Neuronal stem cell (in vitro differentiated cells): ENCODE data around the gene TFPT.

Experiments used
- DNase-seq: peaks from one replicate; pipeline ENCODE4 v3.0.0-alpha.2; 2013; ENCODE audit warnings: low spot score
- H2AFZ ChIP-seq: one replicate; pipeline ENCODE4 v1.6.1; 2013; ENCODE audit warnings: mild to moderate bottlenecking, low read length, inconsistent platforms
- H2AK5ac ChIP-seq: 2 replicates; pipeline ENCODE4 v1.6.1; 2013; ENCODE audit warnings: low read depth, mild to moderate bottlenecking, inconsistent platforms, low read length, moderate library complexity, mixed read lengths
- H2BK120ac ChIP-seq: 2 replicates; pipeline ENCODE4 v1.6.1; 2013; ENCODE audit warnings: low read depth, mild to moderate bottlenecking, inconsistent platforms, low read length, moderate library complexity, mixed read lengths
- H2BK12ac ChIP-seq: one replicate; pipeline ENCODE4 v1.6.1; 2013; ENCODE audit warnings: low read length, inconsistent platforms
- H2BK15ac ChIP-seq: 2 replicates; pipeline ENCODE4 v1.6.1; 2013; ENCODE audit warnings: mild to moderate bottlenecking, low read length, inconsistent platforms, mixed read lengths
- H2BK5ac ChIP-seq: one replicate; pipeline ENCODE4 v1.6.1; 2013; ENCODE audit warnings: inconsistent platforms, mild to moderate bottlenecking, low read length, moderate library complexity
- H3K14ac ChIP-seq: one replicate; pipeline ENCODE4 v1.6.1; 2013; ENCODE audit warnings: low read length, inconsistent platforms
- H3K18ac ChIP-seq: 2 replicates; pipeline ENCODE4 v1.6.1; 2013; ENCODE audit warnings: low read length, inconsistent platforms
- H3K23ac ChIP-seq: 2 replicates; pipeline ENCODE4 v1.6.1; 2013; ENCODE audit warnings: low read depth, mild to moderate bottlenecking, mixed read lengths, low read length, inconsistent platforms; ENCODE audit not compliant: poor library complexity
- H3K27ac ChIP-seq: replicated peaks from 3 replicates; pipeline ENCODE4 v1.5.1; 2013; ENCODE audit warnings: low read length, inconsistent platforms
- H3K27me3 ChIP-seq, 3 experiments: 2 replicates each; pipeline ENCODE4 v1.6.1; 2013; ENCODE audit warnings: low read length in 3 of 3, mild to moderate bottlenecking in 2 of 3, inconsistent platforms in 1 of 3, low read depth in 1 of 3, mixed read lengths in 1 of 3, moderate library complexity in 1 of 3; ENCODE audit not compliant: control insufficient read depth in 3 of 3, insufficient read depth in 3 of 3
- H3K36me3 ChIP-seq, 2 donors: replicated peaks in 1 of 2; 2 replicates each; pipeline ENCODE4 v1.6.1; 2013; ENCODE audit warnings: low read length in 2 of 2; ENCODE audit not compliant: control insufficient read depth in 2 of 2, insufficient read depth in 2 of 2
- H3K4ac ChIP-seq: 2 replicates; pipeline ENCODE4 v1.6.1; 2013; ENCODE audit warnings: inconsistent platforms, mild to moderate bottlenecking, low read length, moderate library complexity
- H3K4me1 ChIP-seq, 2 donors: 1 replicate in 1 of 2; 2 replicates in 1 of 2; pipeline ENCODE4 v1.6.1; 2013; ENCODE audit warnings: low read length in 2 of 2, low read depth in 1 of 2; ENCODE audit not compliant: control insufficient read depth in 2 of 2, insufficient read depth in 1 of 2
- H3K4me2 ChIP-seq: one replicate; pipeline ENCODE4 v1.6.1; 2013; ENCODE audit warnings: mild to moderate bottlenecking, low read length, inconsistent platforms; ENCODE audit not compliant: insufficient read depth, poor library complexity, severe bottlenecking
- H3K4me3 ChIP-seq, 2 donors: 2 replicates each; pipeline ENCODE4 v1.5.1; 2013; ENCODE audit warnings: low read length in 2 of 2, mild to moderate bottlenecking in 2 of 2, inconsistent platforms in 1 of 2, moderate library complexity in 1 of 2
- H3K79me1 ChIP-seq: one replicate; pipeline ENCODE4 v1.6.1; 2013; ENCODE audit warnings: low read depth, mild to moderate bottlenecking, inconsistent platforms, low read length, moderate library complexity
- H3K9ac ChIP-seq: one replicate; pipeline ENCODE4 v1.6.1; 2013; ENCODE audit warnings: mild to moderate bottlenecking, low read depth, low read length, inconsistent platforms; ENCODE audit not compliant: poor library complexity
- H3K9me3 ChIP-seq, 2 donors: replicated peaks in 1 of 2; 2 replicates each; pipeline versions ENCODE3 to v1.6.1; 2013; ENCODE audit warnings: low read length in 2 of 2, mild to moderate bottlenecking in 2 of 2, inconsistent platforms in 1 of 2, low read depth in 1 of 2, mixed read lengths in 1 of 2, moderate library complexity in 1 of 2; ENCODE audit not compliant: control insufficient read depth in 2 of 2, insufficient read depth in 1 of 2
- H4K8ac ChIP-seq: one replicate; pipeline ENCODE4 v1.6.1; 2013; ENCODE audit warnings: low read depth, mild to moderate bottlenecking, inconsistent platforms, low read length, moderate library complexity
- H4K91ac ChIP-seq: one replicate; pipeline ENCODE4 v1.6.1; 2013; ENCODE audit warnings: low read length, low read depth, mild to moderate bottlenecking, inconsistent platforms; ENCODE audit not compliant: poor library complexity
- WGBS, 2 donors: extraction: QIAGEN DNeasy Blood & Tissue Kit; methylation state at CpG; one replicate each; pipeline ENCODE4 v1.1.7; 2013; ENCODE audit warnings: missing lambda C conversion rate in 2 of 2, mixed read lengths in 1 of 2; ENCODE audit not compliant: insufficient read length in 2 of 2, insufficient replicate concordance in 1 of 2; ENCODE audit errors: extremely low coverage in 2 of 2; 5-methylcytosine and 5-hydroxymethylcytosine counted together

TFPT gene

DNA sequence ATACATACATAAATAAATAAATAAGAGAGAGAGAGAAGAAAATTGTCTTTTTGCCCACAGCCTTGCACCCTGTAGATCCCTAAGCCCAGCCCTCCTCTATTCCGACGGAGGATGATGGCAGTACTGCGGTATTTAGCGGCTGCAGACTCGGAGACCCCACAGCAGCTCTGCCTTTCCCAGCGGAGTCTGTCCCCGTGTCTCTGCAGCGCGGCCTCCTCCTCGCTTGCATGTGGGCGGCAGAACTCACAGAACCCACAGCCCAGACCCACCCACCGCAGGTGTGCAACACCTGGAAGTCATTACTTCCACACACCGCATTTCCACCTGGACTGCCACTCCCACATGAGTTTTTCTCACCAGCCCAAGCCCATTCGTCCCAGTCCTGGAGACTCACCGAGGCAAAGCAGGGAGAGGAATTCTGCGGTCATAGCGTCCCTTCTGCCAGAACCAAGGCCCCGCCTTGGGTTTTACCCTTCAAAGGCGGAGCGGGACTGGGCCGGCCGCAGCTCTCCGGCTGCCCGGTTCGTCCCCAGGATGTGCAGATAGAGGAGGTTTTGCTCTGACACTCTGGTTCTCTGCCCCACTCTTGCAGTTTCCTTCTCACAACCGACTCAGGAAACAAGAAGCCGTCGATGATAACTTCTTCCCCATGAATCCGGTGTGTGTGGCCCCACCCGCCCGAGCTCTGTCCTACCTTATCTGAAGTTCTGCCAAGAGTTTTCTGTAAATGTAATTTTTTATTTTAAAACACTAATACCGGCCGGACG is 51.9 kb downstream of the TFPT start, which contains the start of gene VSTM1:
VSTM1 (minus strand) TSS at position 548 of the 767 bp plus-strand sequence; CDS start at position 428, 120 bp downstream.
- Histone ChIP-seq H3K9me3 (no peaks in the 10 kb centered on the region), H4K8ac (no peak within 1 kb of the TSS), H3K27ac (no peak within 1 kb of the TSS), H3K4ac (no peak within 1 kb of the TSS), H4K91ac (no peak within 1 kb of the TSS), H3K79me1 (no peaks in the 10 kb centered on the region), H3K18ac (no peak within 1 kb of the TSS), H3K4me3 (no peak within 1 kb of the TSS), H3K27me3 (no peaks in the 10 kb centered on the region), H2BK5ac (no peak within 1 kb of the TSS), H2BK15ac (no peak within 1 kb of the TSS), H2BK120ac (no peak within 1 kb of the TSS), H2AK5ac (no peak within 1 kb of the TSS), H3K4me1 (no peaks in the 10 kb centered on the region), H3K36me3 (no peaks in the 10 kb centered on the region), H2BK12ac (no peak within 1 kb of the TSS), H3K9ac (no peak within 1 kb of the TSS), H3K14ac (no peak within 1 kb of the TSS), H2AFZ (no peak within 1 kb of the TSS), H3K4me2 (no peak within 1 kb of the TSS), H3K23ac (no peak within 1 kb of the TSS)
- WGBS, 2 donors, result no CpG with 5 or more reads among the region's 34 CpGs
- DNase-seq, result no peak

DNA sequence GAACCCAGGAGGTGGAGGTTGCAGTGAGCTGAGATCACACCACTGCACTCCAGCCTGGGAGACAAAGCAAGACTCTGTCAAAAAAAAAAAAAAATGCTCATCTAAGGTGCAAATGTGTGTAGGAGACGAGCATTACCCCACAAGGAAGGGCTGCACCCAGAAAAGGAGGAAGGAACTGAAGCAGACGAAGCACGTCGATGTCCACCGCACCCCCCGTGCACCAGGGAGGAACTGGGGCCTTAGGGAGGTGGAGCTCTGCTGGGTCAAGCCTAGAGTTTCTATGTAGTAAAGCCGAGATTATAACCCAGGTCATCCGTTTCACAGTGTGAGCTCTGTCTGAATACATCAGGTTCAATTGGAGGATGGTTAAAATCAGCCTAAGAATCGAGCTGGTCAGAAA is 52.8 kb downstream of the TFPT start:
- Histone ChIP-seq H2BK5ac (no peak overlapping the region), H2BK120ac (no peak overlapping the region), H2AFZ (no peak overlapping the region), H3K18ac (no peak overlapping the region), H3K36me3 (no peaks in the 10 kb centered on the region), H3K4ac (no peak overlapping the region), H3K27ac (no peak overlapping the region), H3K9me3 (no peaks in the 10 kb centered on the region), H3K79me1 (no peaks in the 10 kb centered on the region), H2BK15ac (no peak overlapping the region), H3K4me1 (peaks cover 0 to 2% of the 10 kb centered on the region in 2 donors), H2BK12ac (no peak overlapping the region), H4K91ac (no peak overlapping the region), H3K4me2 (no peak overlapping the region), H4K8ac (no peak overlapping the region), H3K27me3 (no peaks in the 10 kb centered on the region), H2AK5ac (no peak overlapping the region), H3K4me3 (no peak overlapping the region), H3K23ac (no peak overlapping the region), H3K9ac (no peak overlapping the region), H3K14ac (no peak overlapping the region)
- no CpG with 5 or more reads among the region's 9 CpGs for WGBS, 2 donors
- no peak for DNase-seq
